Endothelial cell of umbilical vein (primary cell): ENCODE measurements around the gene PLEKHJ1.

ENCODE experiments used
- CTCF ChIP-seq, 2 donors: IDR thresholded peaks; 1 replicate in 1 of 2; 2 replicates in 1 of 2; pipeline ENCODE4 v1.5.1; 2011; ENCODE audit warnings: low read length in 2 of 2, mild to moderate bottlenecking in 2 of 2, moderate library complexity in 2 of 2, control low read depth in 1 of 2, inconsistent platforms in 1 of 2, low read depth in 1 of 2; ENCODE audit not compliant: insufficient read depth in 1 of 2; ENCODE audit errors: extremely low read depth in 1 of 2
- EZH2 ChIP-seq: IDR thresholded peaks from 2 replicates; pipeline ENCODE4 v1.6.1; 2012; ENCODE audit warnings: borderline replicate concordance, low read depth, mild to moderate bottlenecking, moderate library complexity, low read length, inconsistent platforms; ENCODE audit not compliant: severe bottlenecking
- FOS ChIP-seq: IDR thresholded peaks from 2 replicates; pipeline ENCODE4 v1.6.1; 2011; ENCODE audit warnings: mild to moderate bottlenecking, low read length, moderate library complexity, borderline replicate concordance; ENCODE audit not compliant: insufficient read depth
- GATA2 ChIP-seq: IDR thresholded peaks from 2 replicates; pipeline ENCODE4 v1.7.0; 2011; ENCODE audit warnings: low read depth, mild to moderate bottlenecking, moderate library complexity, mixed read lengths, low read length; ENCODE audit not compliant: insufficient read length, insufficient read depth
- JUN ChIP-seq: IDR thresholded peaks from 2 replicates; pipeline ENCODE4 v1.6.1; 2011; ENCODE audit warnings: borderline replicate concordance, low read depth; ENCODE audit not compliant: insufficient read length, insufficient read depth
- MAX ChIP-seq: IDR thresholded peaks from 2 replicates; pipeline ENCODE4 v1.6.1; 2011; ENCODE audit not compliant: insufficient read depth, insufficient read length
- MYC ChIP-seq: IDR thresholded peaks from one replicate; pipeline ENCODE4 v1.6.1; 2011; ENCODE audit warnings: mild to moderate bottlenecking, low read depth, low read length
- POLR2A ChIP-seq: IDR thresholded peaks from 2 replicates; pipeline ENCODE4 v1.6.1; 2012; ENCODE audit warnings: low read depth, mild to moderate bottlenecking, control low read depth, low read length
- POLR2AphosphoS5 ChIP-seq: IDR thresholded peaks from 2 replicates; pipeline ENCODE4 v1.6.1; 2012; ENCODE audit warnings: low read depth, mild to moderate bottlenecking, control low read depth, low read length, moderate library complexity; ENCODE audit not compliant: insufficient read depth

- TF ChIP-seq POLR2AphosphoS5 (no peak), EZH2 (no peak), POLR2A (no peak), CTCF (IDR thresholded peaks at IDR 0.05; ENCODE audit: extremely low read depth in 1 of 2, insufficient read depth in 1 of 2, low read depth in 1 of 2, low read length in 2 of 2) (no peak), MYC (no peak), JUN (no peak), GATA2 (no peak), FOS (no peak), MAX (no peak)
Measured at GRCh38 chr19:2193807-2194206, 42.3 kb downstream of the PLEKHJ1 start.
